IMR-90 (cell line): ENCODE results near the gene CBR4. TPM values are rescaled to one million over a fixed set of nuclear protein-coding genes. Genes with fewer than 3 reads are reported as not detected.

Experiments
- ATAC-seq: fragments of 200-7000 bp; cut with Tn5 transposase; 2 replicates; pipeline ENCODE4 v1.9.1; 2020; ENCODE audit warnings: low read depth, mild to moderate bottlenecking, moderate library complexity
- BruUV-seq: library from RNA; stranded (reverse); fragments of 400-500 nt; replicated peaks from 2 replicates; lab custom pipeline; 2021; lab: Mats Ljungman, UMichigan
- CTCF ChIA-PET: fragments of 300-600 bp; formaldehyde crosslinking; extraction: SDS; loops from one replicate; lab custom pipeline; 2021; ENCODE audit warnings: antibody characterized with exemption; lab: Yijun Ruan, JAX
- POLR2A ChIA-PET: fragments of 300-600 bp; sonication (Branson Sonifier 250); formaldehyde crosslinking; loops from one replicate; lab custom pipeline; 2022; ENCODE audit warnings: antibody characterized with exemption; ENCODE audit not compliant: unreplicated experiment; lab: Charles Lee
- DNase-seq: peaks from one replicate; pipeline ENCODE4 v3.0.0; 2013
- H2AFZ ChIP-seq: replicated peaks from 2 replicates; pipeline ENCODE3; 2013; ENCODE audit warnings: low read length, mild to moderate bottlenecking; ENCODE audit not compliant: poor library complexity
- H2AK5ac ChIP-seq: 2 replicates; pipeline ENCODE4 v1.6.1; 2013; ENCODE audit warnings: low read depth, low read length, inconsistent platforms
- H2AK9ac ChIP-seq: replicated peaks from 2 replicates; pipeline ENCODE3; 2013; ENCODE audit warnings: mild to moderate bottlenecking, low read depth, low read length, moderate library complexity; ENCODE audit not compliant: poor library complexity
- H2BK120ac ChIP-seq: 2 replicates; pipeline ENCODE4 v1.6.1; 2013; ENCODE audit warnings: low read depth, low read length, inconsistent platforms
- H2BK15ac ChIP-seq: 3 replicates; pipeline ENCODE4 v1.6.1; 2013; ENCODE audit warnings: low read depth, low read length, inconsistent platforms
- H2BK20ac ChIP-seq: 2 replicates; pipeline ENCODE4 v1.6.1; 2013; ENCODE audit warnings: low read depth, mild to moderate bottlenecking, inconsistent platforms, low read length, moderate library complexity
- H2BK5ac ChIP-seq: 2 replicates; pipeline ENCODE4 v1.6.1; 2013; ENCODE audit warnings: mild to moderate bottlenecking, low read depth, low read length, inconsistent platforms; ENCODE audit not compliant: poor library complexity, severe bottlenecking
- H3K14ac ChIP-seq: replicated peaks from 2 replicates; pipeline ENCODE4 v1.6.1; 2013; ENCODE audit warnings: low read depth, low read length, inconsistent platforms
- H3K18ac ChIP-seq: 2 replicates; pipeline ENCODE4 v1.6.1; 2013; ENCODE audit warnings: low read depth, low read length, control low read depth
- H3K23ac ChIP-seq: 2 replicates; pipeline ENCODE4 v1.6.1; 2013; ENCODE audit warnings: low read depth, low read length, inconsistent platforms
- H3K27ac ChIP-seq: 2 replicates; pipeline ENCODE4 v1.5.1; 2013; ENCODE audit warnings: mild to moderate bottlenecking, control low read depth, low read length; ENCODE audit not compliant: insufficient read depth
- H3K27me3 ChIP-seq: 2 replicates; pipeline ENCODE4 v1.6.1; 2013; ENCODE audit warnings: low read length; ENCODE audit not compliant: control insufficient read depth, insufficient read depth
- H3K36me3 ChIP-seq: 2 replicates; pipeline ENCODE4 v1.6.1; 2013; ENCODE audit warnings: low read length, mixed read lengths; ENCODE audit not compliant: control insufficient read depth, insufficient read depth
- H3K4ac ChIP-seq: 2 replicates; pipeline ENCODE4 v1.6.1; 2013; ENCODE audit warnings: low read depth, low read length, inconsistent platforms
- H3K4me1 ChIP-seq: 2 replicates; pipeline ENCODE4 v1.6.1; 2013; ENCODE audit warnings: low read length, mixed read lengths; ENCODE audit not compliant: control insufficient read depth, insufficient read depth
- H3K4me2 ChIP-seq: 2 replicates; pipeline ENCODE4 v1.6.1; 2013; ENCODE audit warnings: low read depth, mild to moderate bottlenecking, control low read depth, low read length, moderate library complexity
- H3K4me3 ChIP-seq: 2 replicates; pipeline ENCODE4 v1.5.1; 2013; ENCODE audit warnings: low read depth, mild to moderate bottlenecking, control low read depth, low read length, moderate library complexity; ENCODE audit not compliant: insufficient read depth
- H3K56ac ChIP-seq: 2 replicates; pipeline ENCODE4 v1.6.1; 2013; ENCODE audit warnings: low read length, inconsistent platforms; ENCODE audit not compliant: insufficient read depth; ENCODE audit errors: extremely low read depth
- H3K79me1 ChIP-seq, 2 experiments: 2 replicates each; pipeline ENCODE4 v1.6.1; 2013; ENCODE audit warnings: low read length in 2 of 2, inconsistent platforms in 1 of 2, low read depth in 1 of 2
- H3K9ac ChIP-seq: 2 replicates; pipeline ENCODE4 v1.6.1; 2013; ENCODE audit warnings: low read depth, low read length, control low read depth
- H3K9me1 ChIP-seq: 2 replicates; pipeline ENCODE4 v1.6.1; 2013; ENCODE audit warnings: low read length, inconsistent platforms; ENCODE audit not compliant: insufficient read depth
- H3K9me3 ChIP-seq: 2 replicates; pipeline ENCODE4 v1.6.1; 2013; ENCODE audit warnings: low read length; ENCODE audit not compliant: control insufficient read depth, insufficient read depth
- H4K20me1 ChIP-seq: 2 replicates; pipeline ENCODE4 v1.6.1; 2013; ENCODE audit warnings: low read length, inconsistent platforms; ENCODE audit not compliant: insufficient read depth
- H4K5ac ChIP-seq: 2 replicates; pipeline ENCODE4 v1.6.1; 2013; ENCODE audit warnings: mild to moderate bottlenecking, low read depth, low read length, control low read depth
- H4K8ac ChIP-seq, 2 experiments: 2 replicates each; pipeline ENCODE4 v1.6.1; 2013; ENCODE audit warnings: low read depth in 2 of 2, low read length in 2 of 2, control low read depth in 1 of 2, inconsistent platforms in 1 of 2
- H4K91ac ChIP-seq: 2 replicates; pipeline ENCODE4 v1.6.1; 2013; ENCODE audit warnings: low read depth, low read length, inconsistent platforms; ENCODE audit not compliant: insufficient read depth
- MAZ ChIP-seq: IDR thresholded peaks from 2 replicates; pipeline ENCODE4 v1.6.1; 2012; ENCODE audit warnings: low read depth, mild to moderate bottlenecking, low read length, improper control_type of control experiment, moderate library complexity, borderline replicate concordance
- WGBS, 2 experiments: methylation state at CpG; one replicate each; pipeline versions ENCODE4 v1.1.5 to v1.1.7; 2013; ENCODE audit warnings: missing lambda C conversion rate in 2 of 2; ENCODE audit not compliant: insufficient read length in 1 of 2; ENCODE audit errors: extremely low coverage in 2 of 2; 5-methylcytosine and 5-hydroxymethylcytosine counted together
- dilution Hi-C: fragments of 300-500 bp; cut with HindIII; formaldehyde crosslinking; loops from one replicate; pipeline ENCODE4 v1.14.3; 2018; ENCODE audit warnings: low sequenced_read_pairs; ENCODE audit not compliant: unreplicated experiment
- in situ Hi-C: fragments of 300-500 bp; cut with MboI; formaldehyde crosslinking; loops from 3 replicates; pipeline ENCODE4 v1.14.3; 2019; ENCODE audit warnings: low sequenced_read_pairs, inconsistent platforms, mixed read lengths
- intact Hi-C: fragments of 100-400 bp; cut with micrococcal nuclease; formaldehyde crosslinking; loops from 2 replicates; pipeline ENCODE4 v1.10.0; 2022
- polyA plus RNA-seq, 3 experiments: library from polyadenylated mRNA; depleted of rRNA; stranded (reverse); fragments of >200 nt; gene quantifications; 2 replicates each; pipeline ENCODE4 v1.2.3, GENCODE V29; 2012; ENCODE audit warnings: low replicate concordance in 1 of 3
- total RNA-seq: library from RNA; depleted of rRNA; stranded (reverse); fragments of >200 nt; gene quantifications from 2 replicates; pipeline ENCODE4 v1.2.3, GENCODE V29; 2012

CBR4 gene
- total and polyA plus RNA-seq, 2 of the 4 experiments (the other 2 are of a cell fraction), result 2.7 to 4.5 TPM

GRCh38 chr4:169039251-169039954 is 29.3 kb upstream of the CBR4 start:
- Histone ChIP-seq H3K27ac (no peak overlapping the region), H3K56ac (no peak overlapping the region), H3K14ac (no peak overlapping the region), H2BK5ac (no peak overlapping the region), H3K4me2 (no peak overlapping the region), H3K18ac (no peak overlapping the region), H3K36me3 (no peaks in the 10 kb centered on the region), H4K8ac (no peak overlapping the region), H3K79me1 (no peaks in the 10 kb centered on the region), H3K9ac (no peak overlapping the region), H3K4me1 (no peaks in the 10 kb centered on the region), H3K27me3 (peaks cover 2% of the 10 kb centered on the region; the same call in 1 of the 2 replicates), H2AK5ac (no peak overlapping the region), H2AK9ac (no peak overlapping the region), H2BK20ac (no peak overlapping the region), H2AFZ (peak overlapping the region; percentile 36), H3K23ac (no peak overlapping the region; the same call in 1 of the 2 replicates), H3K4ac (no peak overlapping the region), H2BK120ac (no peak overlapping the region), H3K9me1 (no peaks in the 10 kb centered on the region), H4K91ac (no peak overlapping the region), H3K4me3 (no peak overlapping the region), H4K20me1 (no peaks in the 10 kb centered on the region), H2BK15ac (no peak overlapping the region), H3K9me3 (no peaks in the 10 kb centered on the region), H4K5ac (no peak overlapping the region)
- WGBS, 2 experiments, result no CpG with 5 or more reads among the region's 8 CpGs
- BruUV-seq, result no TSS peak
- in situ Hi-C loops, result no loop called here
- no peak for DNase-seq
- dilution Hi-C loops, result no loop called here
- TF ChIP-seq MAZ, result no peak
- ChIA-PET CTCF (no interaction called here), POLR2A (no interaction called here)
- intact Hi-C loops, result no loop called here
- no peak for ATAC-seq
